GM18526 (cell line): ENCODE data around the gene HAUS5.

Experiments used
- POLR2A ChIP-seq: IDR thresholded peaks from 3 replicates; pipeline ENCODE4 v1.6.1; 2011; ENCODE audit not compliant: insufficient read length; ENCODE audit errors: extremely low read depth

The HAUS5 gene

GRCh38 chr19:35595928-35596327, 16.6 kb upstream of the HAUS5 start:
- no peak for TF ChIP-seq POLR2A

GRCh38 chr19:35596366-35596999, 16.1 kb upstream of the HAUS5 start:
- TF ChIP-seq POLR2A, result no peak

- no peak for TF ChIP-seq POLR2A
Observed at GRCh38 chr19:35601971-35602370, 10.6 kb upstream of the HAUS5 start.

GRCh38 chr19:35607661-35608060, 4.9 kb upstream of the HAUS5 start:
- no peak for TF ChIP-seq POLR2A

- TF ChIP-seq POLR2A, result no peak
Observed at GRCh38 chr19:35608251-35608650, 4.3 kb upstream of the HAUS5 start.

GRCh38 chr19:35609851-35610353, 2.6 kb upstream of the HAUS5 start:
- TF ChIP-seq POLR2A, result peak; percentile 51

GRCh38 chr19:35612224-35612558, 344 bp upstream of the HAUS5 start:
- TF ChIP-seq POLR2A, result no peak

GRCh38 chr19:35613574-35613973, 1.0 kb downstream of the HAUS5 start:
- TF ChIP-seq POLR2A, result no peak

- no peak for TF ChIP-seq POLR2A
Observed at GRCh38 chr19:35615036-35615435, 2.5 kb downstream of the HAUS5 start.

- no peak for TF ChIP-seq POLR2A
Observed at GRCh38 chr19:35618857-35619256, 6.3 kb downstream of the HAUS5 start.

GRCh38 chr19:35619290-35619923, 6.9 kb downstream of the HAUS5 start:
- no peak for TF ChIP-seq POLR2A

- TF ChIP-seq POLR2A, result no peak
Observed at GRCh38 chr19:35620001-35620400, 7.5 kb downstream of the HAUS5 start.

- TF ChIP-seq POLR2A, result no peak
Observed at GRCh38 chr19:35621708-35622107, 9.2 kb downstream of the HAUS5 start.

GRCh38 chr19:35622750-35623149, 10.2 kb downstream of the HAUS5 start:
- TF ChIP-seq POLR2A, result no peak

GRCh38 chr19:35623327-35624010, 10.9 kb downstream of the HAUS5 start:
- TF ChIP-seq POLR2A, result no peak

GRCh38 chr19:35628264-35628564, 15.7 kb downstream of the HAUS5 start:
- no peak for TF ChIP-seq POLR2A
